Dermis blood vessel endothelial cell (primary cell): ENCODE results near the gene BPHL. TPM values are rescaled to one million over a fixed set of nuclear protein-coding genes. Genes with fewer than 3 reads are reported as not detected.
"Not testable (repeated sequence)": the region's sequence is repeated elsewhere in the genome, so short reads cannot be mapped to it uniquely, and the experiment has no call there.

Experiments used
- DNase-seq: peaks from one replicate; pipeline ENCODE4 v3.0.0; 2010
- total RNA-seq: library from RNA; depleted of rRNA; stranded (reverse); fragments of >200 nt; gene quantifications from 2 replicates; pipeline ENCODE4 v1.2.3, GENCODE V29; 2014

The BPHL gene
- total RNA-seq, 1 donor from 2014 or later, result 20.8 TPM

GRCh38 chr6:3124667-3125066 lies 6.2 kb downstream of the BPHL start:
- DNase-seq, result no peak

- no peak for DNase-seq
These were observed 7.3 kb downstream of the BPHL start for GRCh38 chr6:3125815-3126214.

- DNase-seq, result no peak
These were observed 10.0 kb downstream of the BPHL start for GRCh38 chr6:3128356-3129108.

GRCh38 chr6:3131695-3132094 lies 13.2 kb downstream of the BPHL start:
- no peak for DNase-seq

- DNase-seq, result no peak
These were observed 15.0 kb downstream of the BPHL start for GRCh38 chr6:3133515-3133914.

- no peak for DNase-seq
These were observed 17.3 kb downstream of the BPHL start for GRCh38 chr6:3135668-3136291.

GRCh38 chr6:3136292-3137011 lies 17.9 kb downstream of the BPHL start:
- no peak for DNase-seq

GRCh38 chr6:3137057-3137777 lies 18.7 kb downstream of the BPHL start:
- DNase-seq, result no peak

- not testable (repeated sequence) for DNase-seq
These were observed 19.4 kb downstream of the BPHL start for GRCh38 chr6:3137873-3138272.

GRCh38 chr6:3138341-3138740 lies 19.8 kb downstream of the BPHL start:
- peak; percentile 67 for DNase-seq

- peak; percentile 76 for DNase-seq
These were observed 20.8 kb downstream of the BPHL start for GRCh38 chr6:3139090-3139903.

- DNase-seq, result no peak
These were observed 21.7 kb downstream of the BPHL start for GRCh38 chr6:3140201-3140600.

GRCh38 chr6:3142536-3142935 lies 24.0 kb downstream of the BPHL start:
- DNase-seq, result no peak

GRCh38 chr6:3143158-3143557 lies 24.6 kb downstream of the BPHL start:
- no peak for DNase-seq

- DNase-seq, result no peak
These were observed 26.1 kb downstream of the BPHL start for GRCh38 chr6:3144571-3144970.

GRCh38 chr6:3147914-3148757 lies 29.6 kb downstream of the BPHL start:
- DNase-seq, result no peak

- no peak for DNase-seq
These were observed 33.2 kb downstream of the BPHL start for GRCh38 chr6:3151691-3152090.

GRCh38 chr6:3152689-3153088 lies 34.2 kb downstream of the BPHL start:
- DNase-seq, result no peak

- not testable (repeated sequence) for DNase-seq
These were observed 36.9 kb downstream of the BPHL start for GRCh38 chr6:3155416-3155815.

- peak; percentile 49 for DNase-seq
These were observed 37.9 kb downstream of the BPHL start for GRCh38 chr6:3156184-3157130.
